HCT116 (cell line): ENCODE results near the gene AFTPH.

ENCODE experiments used
- CTCF ChIP-seq, 3 experiments: fragments of 200-600 bp in 1 of 3; sonication (generic) in 1 of 3; IDR thresholded peaks in 2 of 3; conservative IDR thresholded peaks in 1 of 3; 2 replicates each; pipeline ENCODE4 v1.5.1; 2012 to 2017; ENCODE audit warnings: low read depth in 2 of 3, low read length in 2 of 3, antibody characterized with exemption in 1 of 3, borderline replicate concordance in 1 of 3, control low read depth in 1 of 3, mild to moderate bottlenecking in 1 of 3, mixed read lengths in 1 of 3, mixed run types in 1 of 3, moderate library complexity in 1 of 3; ENCODE audit not compliant: insufficient read depth in 1 of 3
- EGR1 ChIP-seq: IDR thresholded peaks from 2 replicates; pipeline ENCODE4 v1.6.1; 2012; ENCODE audit warnings: low read depth
- EZH2 ChIP-seq: fragments of 200-600 bp; sonication (generic); IDR thresholded peaks from 2 replicates; pipeline ENCODE4 v1.6.1; 2017; ENCODE audit warnings: antibody characterized with exemption, mixed run types
- POLR2A ChIP-seq: IDR thresholded peaks from 2 replicates; pipeline ENCODE4 v1.7.0; 2011; ENCODE audit warnings: borderline replicate concordance; ENCODE audit not compliant: insufficient read depth, insufficient read length; ENCODE audit errors: extremely low read depth
- POLR2AphosphoS5 ChIP-seq: IDR thresholded peaks from 2 replicates; pipeline ENCODE4 v1.6.1; 2011; ENCODE audit warnings: mild to moderate bottlenecking, low read depth, low read length, moderate library complexity

- no peak for TF ChIP-seq CTCF (IDR thresholded peaks at IDR 0.05 in 2 of 3, conservative IDR thresholded peaks at IDR 0.05 in 1 of 3; ENCODE audit: borderline replicate concordance in 1 of 3, insufficient read depth in 1 of 3, low read depth in 2 of 3, low read length in 2 of 3)
- TF ChIP-seq POLR2AphosphoS5: no peak
- no peak for TF ChIP-seq EGR1
- no peak for TF ChIP-seq POLR2A
- TF ChIP-seq EZH2: no peak
Observed at GRCh38 chr2:64574871-64575270, 50.7 kb downstream of the AFTPH start.
